Amniotic stem cell (primary cell): ENCODE results near the gene FSD1.
"Not testable (repeated sequence)": the region's sequence is repeated elsewhere in the genome, so short reads cannot be mapped to it uniquely, and the experiment has no call there.

ENCODE experiments used
- DNase-seq: peaks from one replicate; lab custom pipeline; 2025; lab: John Stamatoyannopoulos, UW

The FSD1 gene

GRCh38 chr19:4304538-4305256, at the start of gene FSD1:
Gene FSD1, plus strand, starts transcription at chr19:4304598. Its CDS starts 149 bp downstream, at chr19:4304747.
- no peak for DNase-seq

- no peak for DNase-seq
These were observed 47.8 kb upstream of the FSD1 start for GRCh38 chr19:4256563-4256962.

- no peak for DNase-seq
These were observed 47.4 kb upstream of the FSD1 start for GRCh38 chr19:4257025-4257424.

- no peak for DNase-seq
These were observed 46.2 kb upstream of the FSD1 start for GRCh38 chr19:4258181-4258580.

- DNase-seq = no peak
These were observed 43.7 kb upstream of the FSD1 start for GRCh38 chr19:4260613-4261191.

GRCh38 chr19:4264812-4265211, 39.6 kb upstream of the FSD1 start:
- no peak for DNase-seq

GRCh38 chr19:4266253-4267000, 38.0 kb upstream of the FSD1 start:
- no peak for DNase-seq

GRCh38 chr19:4267101-4267900, 37.1 kb upstream of the FSD1 start:
- no peak for DNase-seq

GRCh38 chr19:4267901-4268815, 36.2 kb upstream of the FSD1 start:
- DNase-seq = no peak

- DNase-seq = no peak
These were observed 35.5 kb upstream of the FSD1 start for GRCh38 chr19:4268816-4269430.

- DNase-seq = no peak
These were observed 31.5 kb upstream of the FSD1 start for GRCh38 chr19:4272894-4273293.

- not testable (repeated sequence) for DNase-seq
These were observed 30.1 kb upstream of the FSD1 start for GRCh38 chr19:4274321-4274686.

GRCh38 chr19:4277191-4277696, 27.2 kb upstream of the FSD1 start:
- DNase-seq = no peak

- no peak for DNase-seq
These were observed 26.4 kb upstream of the FSD1 start for GRCh38 chr19:4278010-4278409.

- no peak for DNase-seq
These were observed 25.8 kb upstream of the FSD1 start, which contains the start of gene SHD for GRCh38 chr19:4278419-4279266. Gene SHD, plus strand, starts transcription at chr19:4279266. Its CDS starts 798 bp downstream, at chr19:4280064.

GRCh38 chr19:4279267-4279529, 25.2 kb upstream of the FSD1 start:
- DNase-seq = no peak

- no peak for DNase-seq
These were observed 24.6 kb upstream of the FSD1 start for GRCh38 chr19:4279530-4280422.

GRCh38 chr19:4284176-4284958, 20.0 kb upstream of the FSD1 start:
- no peak for DNase-seq
